HG02970 (cell line): ENCODE measurements around the gene SIGLEC11.
"Not testable (repeated sequence)": the region's sequence is repeated elsewhere in the genome, so short reads cannot be mapped to it uniquely, and the experiment has no call there.

ENCODE experiments used
- ATAC-seq: cut with Tn5 transposase; IDR thresholded peaks from one replicate; pipeline ENCODE4 v1.9.1; 2021; ENCODE audit warnings: mild to moderate bottlenecking, moderate library complexity, moderate number of reproducible peaks; ENCODE audit not compliant: unreplicated experiment, low FRiP score

Gene SIGLEC11

GRCh38 chr19:49952479-49952836 is 8.5 kb downstream of the SIGLEC11 start:
- ATAC-seq = no peak

DNA sequence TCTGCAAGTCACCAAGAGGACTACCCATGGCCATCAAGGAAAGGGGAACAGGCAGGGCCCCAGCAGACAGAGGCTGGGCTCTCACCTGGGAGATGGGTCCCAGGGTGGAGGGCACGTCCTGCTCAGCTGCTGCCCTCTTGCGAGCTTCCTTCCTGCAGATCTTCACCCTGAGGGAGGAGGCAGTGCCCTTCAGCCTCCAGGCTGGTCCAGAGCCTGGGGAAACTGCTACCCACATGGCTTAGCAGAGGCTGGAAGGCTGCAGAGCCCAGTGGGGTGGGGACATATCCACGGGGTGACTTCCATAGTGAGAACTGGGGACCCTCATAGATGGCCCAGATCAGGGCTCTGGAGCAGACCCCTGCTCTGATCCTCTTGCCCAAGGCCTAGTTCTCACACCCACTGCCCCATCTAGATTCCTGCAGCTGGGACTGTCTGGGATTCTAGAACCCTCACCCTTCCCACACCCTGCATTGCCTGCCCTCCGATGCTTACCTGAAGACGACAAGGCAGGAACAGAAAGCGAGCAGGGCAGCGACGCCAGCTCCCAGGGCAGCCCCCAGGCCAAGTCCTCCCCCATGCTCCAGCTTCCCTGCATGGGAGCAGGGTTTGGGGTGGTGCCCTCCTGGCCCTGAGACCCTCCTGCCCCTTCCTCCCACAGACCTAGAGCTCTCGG is 9.0 kb downstream of the SIGLEC11 start:
- ATAC-seq = no peak

- ATAC-seq = no peak
Measured at GRCh38 chr19:49950956-49951526, 9.9 kb downstream of the SIGLEC11 start.

DNA sequence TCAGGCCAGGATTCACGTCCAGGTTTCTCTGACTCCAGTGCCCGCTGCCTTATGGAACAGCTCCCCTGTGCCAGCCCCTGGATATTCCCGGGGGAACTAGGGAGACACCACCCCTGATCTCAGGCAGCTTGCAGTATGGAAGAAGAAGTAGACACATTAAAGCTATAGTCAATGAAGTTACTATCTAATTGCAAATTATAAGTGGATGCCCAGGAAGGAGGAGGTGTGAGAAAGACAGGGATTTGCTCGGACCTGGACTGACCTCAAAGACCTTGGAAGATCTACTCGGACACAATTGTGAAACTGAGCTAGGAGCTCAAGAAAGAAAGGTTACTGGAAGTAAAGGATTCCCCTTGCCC is 10.4 kb downstream of the SIGLEC11 start:
- ATAC-seq = no peak

- ATAC-seq = no peak
Measured at GRCh38 chr19:49949742-49950589, 11.0 kb downstream of the SIGLEC11 start.

DNA sequence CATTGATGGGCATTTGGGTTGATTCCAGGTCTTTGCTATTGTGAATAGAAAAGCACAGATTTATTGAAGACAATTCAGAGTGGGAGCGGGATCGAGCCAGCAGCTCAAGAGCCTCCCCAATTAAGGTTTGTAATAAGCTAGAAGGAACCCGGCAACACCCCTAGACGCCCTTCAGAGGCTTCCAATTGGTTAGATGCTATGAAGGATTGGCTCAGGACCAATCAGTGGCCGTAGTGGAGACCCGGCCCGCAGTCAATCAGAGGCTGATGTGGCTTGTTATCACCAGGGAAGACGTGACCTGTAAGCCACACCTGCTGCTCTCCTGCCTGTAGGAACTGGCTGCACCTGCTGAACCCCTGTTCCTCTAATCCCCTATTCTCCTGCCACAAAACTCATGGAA is 14.6 kb downstream of the SIGLEC11 start:
- ATAC-seq = no peak

GRCh38 chr19:49944567-49944966 is 16.4 kb downstream of the SIGLEC11 start:
- not testable (repeated sequence) for ATAC-seq

DNA sequence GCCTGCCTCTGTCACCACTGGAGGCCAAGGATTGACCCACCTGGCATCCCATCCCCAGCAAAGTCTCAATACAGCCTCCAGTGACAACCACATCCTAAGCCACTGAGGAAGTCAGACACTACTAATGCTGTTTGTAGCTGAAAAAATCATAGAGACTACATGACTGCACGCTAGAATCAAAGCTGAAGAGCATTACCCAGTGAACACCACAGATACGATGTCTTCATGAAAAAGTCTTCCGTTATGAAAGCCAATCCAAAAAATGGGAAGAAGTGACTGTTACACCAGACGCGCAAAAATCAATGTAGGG is 20.5 kb downstream of the SIGLEC11 start:
- ATAC-seq = no peak

- no peak for ATAC-seq
Measured at GRCh38 chr19:49939721-49940481, 21.1 kb downstream of the SIGLEC11 start.

GRCh38 chr19:49938662-49939061 is 22.3 kb downstream of the SIGLEC11 start:
- no peak for ATAC-seq

DNA sequence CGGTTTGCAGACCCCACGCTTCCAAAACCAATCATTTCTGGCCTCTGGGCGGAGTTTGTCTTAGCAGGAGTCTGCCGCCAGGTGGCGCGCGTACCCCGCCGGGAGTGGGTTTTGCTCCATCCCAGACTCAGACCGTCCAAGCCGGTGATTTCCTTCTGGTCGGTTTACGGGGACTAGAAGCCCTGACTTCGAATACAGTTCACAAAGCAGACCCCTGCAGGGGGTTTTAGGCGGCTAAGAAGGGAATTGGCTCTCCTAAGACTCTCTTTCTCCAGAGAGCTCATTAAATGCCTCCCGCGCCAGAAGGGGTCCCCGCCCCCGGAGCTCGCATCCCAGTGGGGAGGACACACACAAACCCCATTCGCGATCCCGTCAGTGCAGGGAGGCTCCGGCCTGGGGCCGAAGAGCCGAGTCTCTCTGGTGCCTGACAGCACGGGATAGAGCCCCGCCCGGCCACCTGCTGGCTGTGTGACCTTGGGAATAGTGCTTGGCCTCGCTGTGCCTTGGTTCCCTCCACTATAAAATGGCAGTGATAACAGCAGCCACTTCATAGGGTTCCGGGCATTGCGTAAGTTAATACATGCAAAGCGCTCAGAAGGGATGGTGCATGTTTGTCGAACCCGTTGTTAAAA is 23.1 kb downstream of the SIGLEC11 start:
- ATAC-seq = no peak

- no peak for ATAC-seq
Measured at GRCh38 chr19:49936549-49936948, 24.4 kb downstream of the SIGLEC11 start.

DNA sequence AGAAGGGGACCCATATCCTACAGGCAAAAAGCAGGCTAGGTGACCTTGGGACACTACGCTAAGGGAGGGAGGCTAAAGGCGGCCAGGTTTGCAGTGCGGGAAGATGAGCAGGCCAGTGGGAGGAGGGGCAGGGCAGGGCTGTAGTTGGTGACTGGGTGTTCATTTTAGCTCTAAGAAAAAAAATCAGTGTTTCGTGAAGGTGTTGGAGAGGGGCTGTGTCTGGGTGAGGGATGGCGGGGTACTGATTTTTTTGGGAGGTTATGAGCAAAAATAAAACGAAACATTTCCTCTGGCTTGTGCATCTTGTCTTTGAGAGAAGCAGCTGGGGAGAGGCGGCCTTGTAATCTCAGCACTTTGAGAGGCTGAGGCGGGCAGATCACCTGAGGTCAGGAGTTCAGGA is 27.3 kb downstream of the SIGLEC11 start:
- no peak for ATAC-seq

GRCh38 chr19:49932731-49933131 is 28.2 kb downstream of the SIGLEC11 start:
- ATAC-seq = no peak

DNA sequence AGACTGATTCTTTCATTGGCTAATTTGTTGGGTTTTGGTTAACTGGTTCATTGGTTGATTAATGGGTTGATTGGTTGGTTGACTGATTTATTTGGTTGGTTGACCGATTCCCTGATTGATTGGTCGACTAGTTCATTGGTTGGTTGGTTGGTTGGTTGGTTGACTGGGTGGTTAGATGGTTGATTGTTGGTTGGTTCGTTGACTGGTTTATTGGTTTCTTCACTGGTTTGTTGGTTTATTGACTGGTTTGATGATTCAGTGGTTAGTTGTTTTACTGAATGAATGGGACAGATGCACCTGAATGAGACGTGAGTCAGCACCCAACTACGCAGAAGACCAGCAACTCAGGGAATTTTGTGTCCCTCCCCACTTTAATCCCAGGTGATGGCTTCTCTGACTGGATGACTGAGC is 28.9 kb downstream of the SIGLEC11 start:
- no peak for ATAC-seq

DNA sequence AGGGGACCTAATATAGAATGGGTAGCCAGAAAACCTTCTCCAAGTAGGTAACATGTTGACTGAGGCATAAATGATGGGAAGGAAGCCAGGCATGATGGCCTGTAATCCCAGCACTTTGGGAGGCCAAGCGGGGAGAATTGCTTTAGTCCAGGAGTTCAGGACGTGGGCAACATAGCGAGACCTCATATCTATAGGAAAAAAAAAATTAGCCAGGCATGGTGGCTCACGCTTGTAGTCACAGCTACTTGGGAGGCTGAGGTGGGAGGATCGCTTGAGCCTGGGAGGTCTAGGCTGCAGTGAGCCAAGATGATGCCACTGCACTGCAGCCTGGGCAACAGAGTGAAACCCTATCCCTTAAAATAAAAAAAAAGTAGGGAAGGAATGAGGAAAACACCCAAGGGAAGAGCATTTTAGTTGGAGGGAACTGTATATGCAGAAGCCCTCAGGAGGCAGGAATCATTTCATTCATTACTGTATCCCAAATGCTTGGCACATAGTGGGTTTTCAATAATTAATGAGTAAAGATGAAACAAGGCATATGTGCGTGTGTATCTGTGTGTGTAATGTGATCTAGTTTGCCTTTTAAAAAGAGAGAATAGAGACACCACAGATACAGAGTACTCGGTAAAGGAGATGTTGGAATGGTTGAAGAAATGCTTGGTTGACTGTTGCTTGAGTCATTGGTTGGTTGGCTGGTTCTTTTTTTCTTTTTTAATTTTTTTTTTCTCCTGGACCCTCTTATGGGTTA is 29.5 kb downstream of the SIGLEC11 start:
- ATAC-seq = no peak

DNA sequence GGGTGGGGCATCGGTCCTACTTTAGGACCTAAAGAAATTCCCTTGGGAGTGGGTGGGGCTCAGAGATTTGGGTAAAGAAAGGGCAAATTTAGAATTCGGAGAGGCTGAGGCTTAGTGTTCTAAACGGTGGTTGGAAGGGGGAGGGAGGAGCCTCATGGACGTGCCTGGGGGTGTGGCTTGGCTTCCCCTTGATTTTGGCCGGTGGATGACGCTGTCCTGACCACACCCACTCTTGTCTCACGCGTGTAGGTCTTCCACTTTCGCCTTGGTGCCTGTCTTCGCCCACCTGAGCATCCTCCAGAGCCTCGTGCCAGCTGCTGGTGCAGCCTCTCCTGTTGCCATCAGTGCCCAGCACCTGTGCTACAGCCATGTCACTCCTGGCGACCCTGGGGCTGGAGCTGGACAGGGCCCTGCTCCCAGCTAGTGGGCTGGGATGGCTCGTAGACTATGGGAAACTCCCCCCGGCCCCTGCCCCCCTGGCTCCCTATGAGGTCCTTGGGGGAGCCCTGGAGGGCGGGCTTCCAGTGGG is 30.4 kb downstream of the SIGLEC11 start:
- no peak for ATAC-seq

DNA sequence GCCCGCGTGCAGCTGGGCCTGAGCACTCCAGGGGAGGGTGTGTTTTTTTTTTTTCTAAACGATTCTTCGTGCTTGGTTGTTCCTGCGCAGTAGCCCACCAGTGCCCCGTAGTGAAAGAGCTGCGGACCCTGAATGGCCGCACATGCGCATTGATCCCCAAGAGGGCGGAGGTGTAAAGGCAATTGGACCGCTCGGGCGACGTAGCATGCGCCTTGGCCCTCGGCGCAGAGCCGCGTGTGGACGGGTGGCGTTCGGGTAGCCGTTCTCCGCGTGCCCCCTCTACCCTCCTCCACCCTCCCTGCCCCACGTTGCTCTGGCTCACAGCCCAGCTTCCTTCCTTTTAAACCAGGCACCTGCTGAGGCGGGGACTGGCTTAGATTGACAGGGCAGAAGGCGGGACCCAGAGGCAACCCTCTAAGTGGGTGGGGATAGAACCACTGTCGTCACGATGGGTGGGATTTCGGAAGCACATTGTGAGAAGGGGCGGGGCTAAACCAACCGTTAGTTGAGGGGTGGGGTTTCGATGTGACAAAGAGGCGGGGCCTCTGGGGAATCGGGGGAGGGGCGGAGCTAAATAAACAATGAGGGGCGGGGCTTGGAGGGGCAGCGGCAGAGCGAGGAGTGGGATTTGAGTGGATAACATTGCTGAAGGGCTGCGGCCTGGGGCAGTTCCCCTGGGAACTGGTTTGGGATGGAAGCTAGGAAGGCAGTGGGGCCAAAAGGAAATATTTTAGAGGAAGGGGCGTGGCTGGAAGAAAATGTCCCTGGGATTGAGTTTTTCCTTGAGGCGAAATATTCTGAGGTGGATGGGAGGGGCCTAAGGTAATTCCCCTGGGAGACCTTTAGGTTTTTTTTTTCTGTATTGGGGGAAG is 31.1 kb downstream of the SIGLEC11 start:
- peak; percentile 62 for ATAC-seq

DNA sequence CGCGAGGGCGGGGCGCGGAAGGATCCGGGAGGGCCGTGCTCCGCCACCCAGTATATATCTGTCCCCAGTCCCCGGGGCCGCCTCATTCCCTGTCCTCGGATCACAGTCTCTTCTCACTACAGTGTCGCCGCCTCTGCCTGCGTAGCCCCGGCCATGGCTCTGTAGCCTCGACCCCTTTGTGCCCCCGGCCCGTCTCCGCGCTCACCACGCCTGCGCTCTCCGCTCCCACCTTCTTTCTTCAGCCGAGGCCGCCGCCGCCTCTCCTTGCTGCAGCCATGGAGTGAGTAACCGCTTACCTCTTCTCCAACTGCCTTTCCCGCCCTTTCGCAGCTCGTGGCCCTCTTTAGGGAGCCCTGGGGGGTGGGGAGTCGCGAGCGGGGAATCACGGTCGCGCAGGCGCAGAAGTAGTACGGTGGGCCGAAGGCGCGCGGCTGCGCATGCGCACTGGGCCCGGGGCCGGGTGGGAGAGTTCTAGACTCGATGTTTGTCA is 31.8 kb downstream of the SIGLEC11 start, which contains the start of the genes ATF5 and NUP62:
Gene ATF5 (plus strand): TSS at position 85 of the 490 bp plus-strand sequence. CDS start 1,646 bp downstream, outside the sequence.
Gene NUP62 (minus strand): TSS at position 384 of the 490 bp plus-strand sequence. CDS start 19,697 bp downstream, outside the sequence.
- peak; percentile 62 for ATAC-seq
